GM21717 (cell line): ENCODE results near the gene PKLR.
A peak's percentile ranks its signal among the peaks of the same experiment; 100 is the strongest.
"Not testable (repeated sequence)": the region's sequence is repeated elsewhere in the genome, so short reads cannot be mapped to it uniquely, and the experiment has no call there.

Experiments
- ATAC-seq: cut with Tn5 transposase; IDR thresholded peaks from one replicate; pipeline ENCODE4 v1.9.1; 2021; ENCODE audit warnings: mild to moderate bottlenecking, moderate library complexity; ENCODE audit not compliant: unreplicated experiment

Gene PKLR

GRCh38 chr1:155260276-155260675 lies 41.0 kb downstream of the PKLR start:
- no peak for ATAC-seq

GRCh38 chr1:155256058-155256852 lies 45.0 kb downstream of the PKLR start:
- no peak for ATAC-seq

GRCh38 chr1:155255243-155256007 lies 45.8 kb downstream of the PKLR start, which contains the start of gene ENTREP3:
Gene ENTREP3 (minus strand): TSS chr1:155255483. CDS start chr1:155254877, 606 bp downstream.
- ATAC-seq: peak; percentile 47

GRCh38 chr1:155254714-155255242 lies 46.5 kb downstream of the PKLR start:
- no peak for ATAC-seq

- no peak for ATAC-seq
These were observed 47.0 kb downstream of the PKLR start for GRCh38 chr1:155254228-155254713.

- ATAC-seq: no peak
These were observed 47.4 kb downstream of the PKLR start for GRCh38 chr1:155253797-155254196.

- no peak for ATAC-seq
These were observed 48.0 kb downstream of the PKLR start for GRCh38 chr1:155253208-155253607.

GRCh38 chr1:155251566-155251965 lies 49.7 kb downstream of the PKLR start:
- ATAC-seq: no peak

GRCh38 chr1:155250633-155251449 lies 50.4 kb downstream of the PKLR start:
- peak; percentile 53 for ATAC-seq

GRCh38 chr1:155250246-155250632 lies 51.0 kb downstream of the PKLR start:
- peak; percentile 5 for ATAC-seq

GRCh38 chr1:155247667-155248553 lies 53.3 kb downstream of the PKLR start:
- no peak for ATAC-seq

GRCh38 chr1:155246796-155247195 lies 54.4 kb downstream of the PKLR start:
- not testable (repeated sequence) for ATAC-seq

- ATAC-seq: no peak
These were observed 56.1 kb downstream of the PKLR start for GRCh38 chr1:155245163-155245524.

- ATAC-seq: peak; percentile 79
These were observed 56.7 kb downstream of the PKLR start for GRCh38 chr1:155244368-155245162.

GRCh38 chr1:155242805-155243358 lies 58.4 kb downstream of the PKLR start:
- ATAC-seq: no peak

GRCh38 chr1:155241841-155242264 lies 59.4 kb downstream of the PKLR start:
- no peak for ATAC-seq

- ATAC-seq: no peak
These were observed 60.1 kb downstream of the PKLR start for GRCh38 chr1:155241069-155241679.
